HG03521 (cell line): ENCODE results near the gene NRG3.

Source experiments
- ATAC-seq: cut with Tn5 transposase; IDR thresholded peaks from one replicate; pipeline ENCODE4 v1.9.1; 2021; ENCODE audit warnings: mild to moderate bottlenecking, moderate library complexity; ENCODE audit not compliant: unreplicated experiment

The NRG3 gene

DNA sequence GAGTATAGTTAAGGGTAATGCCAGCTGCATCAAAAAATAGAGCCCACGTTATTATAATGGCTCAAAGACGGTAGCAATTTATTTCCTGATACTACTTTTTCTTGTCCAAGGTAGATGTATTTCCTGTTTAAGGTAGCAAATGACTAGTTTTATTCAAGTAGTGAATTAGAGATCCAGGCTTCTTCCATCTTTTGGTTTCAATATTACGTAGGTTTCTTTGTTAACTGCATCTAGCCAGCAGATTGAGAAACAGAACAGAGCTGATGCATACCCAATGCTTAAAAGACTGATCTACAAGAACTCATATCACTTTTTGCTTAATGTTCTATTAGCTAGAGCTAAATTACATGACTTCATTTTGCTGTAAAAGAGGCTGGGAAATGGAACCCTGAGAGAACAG lies 992.1 kb downstream of the NRG3 start:
- no peak for ATAC-seq

DNA sequence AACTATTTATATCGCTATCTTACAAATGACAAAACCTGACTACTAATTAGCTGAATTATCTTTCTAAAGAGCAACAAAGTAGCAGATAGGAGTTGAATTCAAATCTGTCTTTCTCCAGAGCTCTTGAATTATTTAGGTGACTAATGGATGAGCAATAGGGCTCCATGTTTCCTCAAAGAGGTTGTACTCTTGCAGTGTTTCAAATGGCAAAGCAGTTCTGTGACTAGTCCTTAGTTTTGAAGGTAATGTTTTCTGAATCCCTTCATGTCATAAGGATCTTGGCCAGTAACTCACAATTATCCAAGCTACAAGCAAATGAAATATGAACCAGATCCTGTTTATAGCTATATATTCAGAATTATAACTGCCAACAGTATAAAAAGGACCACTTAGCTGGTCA lies 999.7 kb downstream of the NRG3 start:
- ATAC-seq = no peak

DNA sequence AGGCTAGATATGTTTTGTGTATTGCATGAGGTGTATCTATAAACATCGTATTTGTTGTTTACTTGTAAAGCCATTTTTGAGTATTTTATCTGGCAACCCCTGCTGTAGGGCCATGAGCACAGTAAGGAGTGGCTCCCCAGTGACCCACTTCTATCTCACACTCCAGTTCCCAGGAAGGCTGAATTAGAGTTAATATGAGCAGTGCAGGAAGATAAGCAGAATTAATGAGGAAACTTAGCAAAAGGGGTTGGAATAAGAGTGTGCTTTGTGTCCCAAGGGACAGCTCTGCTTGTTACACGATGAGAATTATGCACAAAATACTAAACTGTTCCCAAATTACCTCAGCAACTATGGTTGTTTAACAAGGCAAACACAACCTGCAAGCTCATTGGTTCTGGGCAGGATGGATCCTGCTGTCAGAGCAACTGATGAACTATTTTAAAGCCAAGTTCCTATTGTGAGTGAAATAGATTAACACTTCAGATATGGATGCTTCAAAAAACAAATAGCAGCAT lies 1005.8 kb downstream of the NRG3 start:
- no peak for ATAC-seq

DNA sequence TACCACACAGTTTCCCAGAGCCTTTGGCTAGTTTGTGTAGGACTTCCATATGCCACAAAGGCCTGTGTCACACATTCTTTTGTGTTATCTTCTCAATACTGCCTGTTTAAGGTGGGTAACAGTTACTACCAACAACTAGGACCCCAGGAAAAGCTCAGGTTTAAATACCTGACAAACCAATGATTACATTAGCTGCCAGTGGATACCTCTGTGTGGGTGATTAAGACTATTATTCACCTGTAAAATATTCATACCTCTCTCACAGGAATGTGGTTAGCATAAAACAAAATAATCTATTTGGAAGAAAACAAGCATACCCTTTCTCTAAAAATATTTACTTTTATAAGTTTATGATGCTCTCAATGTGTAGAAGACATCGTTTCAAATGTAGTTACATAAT lies 1007.7 kb downstream of the NRG3 start:
- ATAC-seq = no peak

DNA sequence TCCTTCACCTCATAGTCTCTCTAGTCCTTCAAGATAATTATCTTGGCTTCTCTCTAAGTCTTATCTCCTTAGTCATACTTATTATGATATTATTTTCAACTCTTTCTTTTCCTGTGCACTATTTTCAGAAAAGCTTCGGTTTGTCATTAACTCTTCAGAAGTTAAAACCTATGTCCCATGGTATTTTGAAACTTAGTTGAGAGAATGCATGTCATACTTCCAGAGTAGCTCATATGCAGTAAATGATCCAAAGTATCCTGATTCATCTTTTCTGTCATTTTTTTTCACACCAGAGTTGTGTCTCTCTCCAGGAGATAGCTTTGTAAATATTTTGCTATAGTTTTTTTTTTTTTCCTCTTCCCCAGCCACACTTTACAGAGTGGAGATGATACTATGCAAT lies 1008.6 kb downstream of the NRG3 start:
- no peak for ATAC-seq

DNA sequence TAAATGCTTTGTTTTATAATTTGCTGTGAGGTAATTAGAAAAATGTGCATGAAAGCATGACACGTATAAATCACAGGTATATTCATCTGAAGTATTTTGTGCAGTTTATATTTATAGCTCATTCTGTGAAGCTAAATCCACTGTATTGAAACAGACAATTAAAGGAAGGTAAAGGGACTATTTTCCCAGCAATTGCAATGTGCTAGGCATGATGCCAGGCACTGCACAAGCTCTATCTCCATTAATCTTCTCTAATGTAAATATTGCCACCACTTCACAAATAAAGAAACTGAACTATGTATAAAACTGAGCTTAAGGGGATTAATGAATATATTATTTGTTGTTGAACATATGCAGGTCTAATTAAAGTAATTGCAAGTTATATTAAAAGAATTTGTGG lies 1012.5 kb downstream of the NRG3 start:
- ATAC-seq = no peak

DNA sequence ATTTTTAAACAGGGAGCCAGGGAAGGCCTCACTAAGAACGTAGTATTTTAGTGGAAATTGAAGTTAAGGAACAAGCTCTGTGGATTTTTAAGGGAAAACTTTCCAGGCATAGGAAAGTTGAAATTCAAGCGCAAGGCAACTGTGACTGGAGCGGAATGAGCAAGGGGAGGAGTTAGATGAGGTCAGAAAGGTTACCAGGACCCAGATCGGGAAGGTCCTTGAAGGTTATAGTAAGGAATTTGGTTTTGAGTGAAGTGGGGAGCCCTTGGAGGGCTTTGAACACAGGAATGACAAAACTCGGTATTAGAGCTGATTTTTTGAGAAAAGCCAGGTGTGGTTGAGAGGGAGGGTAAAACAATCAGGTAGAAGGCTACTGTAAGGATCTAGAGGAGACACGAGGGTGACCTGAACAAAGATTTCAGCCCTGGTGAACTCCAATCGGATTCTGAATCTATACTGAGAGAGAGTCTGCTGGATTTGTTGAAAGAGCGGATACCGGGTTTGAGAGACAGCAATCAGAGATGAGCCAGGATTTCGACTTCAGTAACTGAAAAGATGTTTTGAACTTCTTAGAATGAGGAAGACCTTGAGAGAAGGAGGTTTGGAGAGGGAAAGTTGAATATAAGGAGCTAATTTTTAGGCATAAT lies 1013.9 kb downstream of the NRG3 start:
- ATAC-seq = no peak

DNA sequence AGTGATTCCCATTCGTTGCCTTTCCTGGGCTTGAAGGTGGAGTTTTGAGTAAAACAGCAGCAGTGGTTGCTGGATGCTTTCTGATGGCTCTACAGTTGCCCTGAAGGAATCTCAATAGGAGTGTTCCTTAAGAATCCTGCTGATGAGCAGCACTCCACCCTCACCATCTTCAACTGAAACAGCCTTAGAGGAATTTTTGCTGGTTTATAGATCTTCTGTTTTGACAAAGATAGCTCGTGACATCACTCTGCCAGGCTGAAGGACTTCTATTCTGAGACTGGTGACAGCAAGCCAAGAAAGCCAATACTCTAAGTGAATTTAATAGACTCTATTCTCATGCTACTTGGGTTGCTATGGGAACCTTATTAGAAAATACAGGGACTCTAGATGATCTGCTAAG lies 1014.7 kb downstream of the NRG3 start:
- no peak for ATAC-seq

DNA sequence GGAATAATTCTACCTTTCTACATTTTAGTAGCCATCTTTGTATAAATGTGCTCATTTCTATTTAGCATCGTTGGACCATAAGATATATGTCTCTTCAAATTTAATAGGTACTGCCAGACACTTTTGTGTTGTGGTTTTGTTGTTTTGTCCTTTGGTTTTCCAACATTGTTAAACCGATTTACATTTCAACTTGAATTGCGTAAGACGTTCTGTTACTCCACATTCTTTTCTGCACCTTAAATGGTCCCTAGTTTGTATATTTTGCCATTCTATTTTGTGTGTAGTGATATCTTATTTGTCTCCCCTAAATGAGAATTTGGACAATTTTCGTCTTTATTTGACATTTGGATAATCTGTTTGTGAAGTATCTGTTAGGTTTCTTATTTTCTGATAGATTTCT lies 1015.6 kb downstream of the NRG3 start:
- ATAC-seq = no peak

DNA sequence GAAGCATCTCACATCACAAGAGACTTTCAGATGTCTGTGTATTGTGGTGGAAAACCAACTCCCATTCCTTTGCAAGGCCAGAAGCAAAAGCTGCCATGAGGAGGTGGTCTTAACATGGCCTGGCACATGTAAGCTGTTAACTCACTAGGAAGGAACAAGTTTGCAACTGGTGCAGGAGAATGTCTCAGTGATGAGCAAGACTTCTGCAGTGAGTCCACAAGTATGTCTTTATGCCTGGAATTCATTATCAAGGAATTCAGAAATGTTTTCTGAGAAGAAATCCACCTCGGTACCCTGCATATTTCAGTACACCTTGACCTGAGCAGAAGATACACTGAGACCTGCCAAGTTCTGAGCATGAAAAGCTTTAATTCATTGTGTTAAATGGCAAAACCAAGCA lies 1033.1 kb downstream of the NRG3 start:
- ATAC-seq = no peak

DNA sequence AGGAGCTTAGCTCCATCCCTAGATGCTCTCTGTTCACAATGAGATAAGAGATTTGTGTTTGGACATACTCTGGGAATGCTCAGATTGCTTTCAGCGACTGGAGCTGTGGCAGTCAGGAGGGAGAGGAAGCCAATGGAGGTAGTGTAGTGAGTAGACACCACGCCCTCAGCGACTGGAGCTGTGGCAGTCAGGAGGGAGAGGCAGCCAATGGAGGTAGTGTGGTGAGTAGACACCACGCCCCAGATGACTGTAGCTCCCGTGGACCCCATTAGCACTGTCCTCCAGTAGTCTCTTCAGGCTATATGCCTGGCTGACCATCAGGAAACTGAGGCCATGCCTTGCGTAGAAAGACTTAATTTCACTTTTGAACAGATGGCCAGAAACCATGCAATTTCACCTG lies 1033.8 kb downstream of the NRG3 start:
- no peak for ATAC-seq

DNA sequence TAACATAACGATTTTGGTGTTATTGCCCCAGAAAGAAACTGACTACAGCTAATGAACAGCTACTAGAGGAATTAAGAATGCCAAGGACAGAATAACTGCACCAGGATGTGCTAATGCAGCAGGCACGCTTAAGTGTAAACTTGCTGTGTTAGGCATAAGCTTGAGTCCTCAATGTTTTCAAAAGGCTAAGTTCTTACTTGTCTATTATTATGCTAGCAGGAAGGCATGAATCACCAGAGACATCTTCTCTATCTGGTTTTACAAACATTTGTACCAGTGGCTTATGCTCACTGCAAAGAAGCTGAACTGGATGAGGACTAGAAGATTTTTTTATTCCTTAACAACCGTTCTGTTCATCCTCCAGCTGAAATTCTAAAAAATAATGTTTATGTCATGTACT lies 1035.3 kb downstream of the NRG3 start:
- ATAC-seq = no peak

DNA sequence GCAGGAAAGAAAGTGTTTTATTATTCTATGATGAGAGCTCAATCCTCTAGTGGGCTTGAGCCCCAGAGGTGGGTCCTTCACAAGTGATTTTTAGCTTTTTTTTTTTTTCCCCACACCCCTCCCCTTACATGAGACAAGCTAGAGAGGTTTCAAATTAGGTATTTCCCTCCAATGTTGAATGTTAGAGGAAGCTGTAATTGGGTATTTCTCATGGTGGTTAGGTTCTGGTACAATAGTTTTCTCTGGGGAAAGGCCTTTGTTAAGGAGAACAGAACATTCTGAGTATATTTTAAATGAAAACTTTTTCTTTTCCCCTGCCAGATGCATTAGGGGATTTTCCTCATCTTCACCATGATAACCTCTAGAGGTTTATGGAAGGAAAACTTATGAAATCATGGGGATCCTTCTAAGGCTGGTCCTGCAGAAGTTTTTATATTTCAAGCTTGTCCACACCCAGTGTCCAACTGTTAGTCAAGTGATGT lies 1039.7 kb downstream of the NRG3 start:
- no peak for ATAC-seq

DNA sequence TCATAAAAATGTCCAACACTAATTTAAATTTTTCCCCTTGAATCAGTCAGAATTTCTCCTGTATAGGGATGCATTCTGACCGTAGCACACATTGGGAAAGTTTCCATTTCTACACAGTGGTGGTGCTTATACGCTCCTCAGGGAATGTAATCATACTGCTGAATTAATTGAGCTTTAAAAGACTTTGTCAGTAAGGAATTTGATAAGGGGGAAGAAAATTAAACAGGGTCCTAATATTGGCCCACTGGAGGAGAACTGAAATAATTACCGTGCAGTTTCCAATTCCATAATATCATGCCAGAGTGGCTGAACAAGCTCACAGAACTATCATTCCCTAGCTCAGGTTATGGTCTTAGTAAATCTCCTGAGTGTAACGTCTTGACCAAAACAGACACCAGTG lies 1041.9 kb downstream of the NRG3 start:
- ATAC-seq = no peak

DNA sequence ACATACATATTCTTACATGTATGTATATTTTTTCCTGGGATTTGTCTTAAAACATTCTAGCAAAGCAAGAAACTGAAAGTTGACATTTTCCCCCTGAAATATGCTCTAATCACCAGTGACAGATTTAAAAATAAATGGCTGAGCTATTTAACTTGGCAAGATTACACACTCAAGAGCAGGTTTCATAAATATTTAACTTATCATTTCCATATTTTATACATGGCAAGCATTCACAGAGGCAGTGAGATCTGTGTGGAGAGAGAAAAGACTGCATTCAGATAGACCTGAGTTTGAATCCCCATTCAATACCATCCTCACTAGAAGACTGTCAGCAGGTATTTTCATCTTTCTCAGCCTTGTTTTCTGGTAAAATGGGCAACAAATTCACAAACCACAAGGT lies 1043.0 kb downstream of the NRG3 start:
- no peak for ATAC-seq

DNA sequence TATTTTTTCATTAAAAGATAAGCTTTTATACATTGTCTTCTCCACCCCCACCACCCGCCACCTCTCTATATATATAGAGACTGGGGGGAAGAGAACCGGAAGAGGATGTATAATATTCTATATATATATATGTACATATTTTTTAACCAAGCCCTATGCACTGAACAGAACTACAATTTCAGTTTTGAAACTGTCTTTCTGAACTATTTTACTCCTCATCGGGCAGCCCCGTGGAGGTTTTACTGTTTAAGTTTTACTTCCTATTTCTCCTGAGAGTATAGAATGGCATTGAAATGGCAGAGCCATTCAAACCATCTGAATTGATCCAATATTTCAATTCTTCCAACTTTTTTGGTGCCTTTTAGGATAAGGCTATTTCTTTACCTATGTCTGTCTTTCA lies 1047.1 kb downstream of the NRG3 start:
- no peak for ATAC-seq

DNA sequence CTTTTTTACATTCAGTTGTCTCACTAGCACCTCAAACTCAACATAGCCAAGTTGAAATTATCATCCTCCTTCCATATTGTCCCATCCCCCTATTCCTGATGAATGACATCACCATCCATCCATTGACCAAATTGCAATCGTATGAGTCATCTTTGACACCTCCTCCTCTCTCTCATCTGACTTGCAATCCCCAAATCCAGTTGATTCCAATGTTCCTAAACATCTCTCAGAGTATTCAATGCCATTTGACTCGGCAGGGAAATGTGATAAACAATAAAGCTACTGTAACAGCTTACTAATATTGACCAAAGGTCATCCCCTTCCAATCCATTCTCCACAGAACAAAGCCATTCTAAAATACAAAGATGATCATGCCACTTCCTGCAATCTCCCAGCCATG lies 1047.8 kb downstream of the NRG3 start:
- ATAC-seq = no peak

DNA sequence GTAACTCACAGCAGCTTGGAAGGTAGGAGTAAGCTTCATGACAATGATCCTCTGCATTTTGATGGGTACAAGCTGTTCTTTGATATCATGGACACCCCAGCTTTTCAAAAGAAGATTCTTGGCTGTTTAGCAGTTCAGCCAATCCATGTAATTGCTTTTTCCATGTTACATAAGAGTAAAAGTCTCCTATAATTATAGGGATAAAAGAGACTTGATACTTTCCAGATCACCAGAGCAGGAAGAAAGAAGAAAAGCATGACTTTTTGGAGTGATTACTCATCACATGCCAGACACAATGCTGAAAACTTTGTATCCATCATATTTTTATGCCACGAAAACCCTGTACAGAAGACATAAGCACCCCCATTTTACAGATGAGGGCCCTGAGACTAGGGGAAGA lies 1049.7 kb downstream of the NRG3 start:
- no peak for ATAC-seq

DNA sequence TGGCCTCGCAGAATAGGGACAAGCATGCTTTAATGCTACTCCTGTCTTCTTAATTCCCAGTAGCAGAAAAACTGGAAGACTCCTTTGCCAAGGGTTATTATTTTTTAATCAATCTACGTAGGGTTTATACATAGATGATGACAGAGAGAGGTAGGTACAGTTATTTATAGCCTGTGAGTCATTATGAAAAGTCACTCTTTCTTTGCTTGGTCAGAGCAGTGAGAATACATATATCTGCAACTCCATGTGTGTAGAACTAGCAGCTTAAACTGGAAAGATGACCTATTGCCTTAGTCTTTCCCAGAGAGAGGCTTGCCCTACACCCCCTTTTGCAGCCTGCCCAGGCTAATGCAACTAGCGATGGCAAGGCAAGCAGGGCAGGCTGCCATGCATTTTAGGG lies 1050.6 kb downstream of the NRG3 start:
- no peak for ATAC-seq

DNA sequence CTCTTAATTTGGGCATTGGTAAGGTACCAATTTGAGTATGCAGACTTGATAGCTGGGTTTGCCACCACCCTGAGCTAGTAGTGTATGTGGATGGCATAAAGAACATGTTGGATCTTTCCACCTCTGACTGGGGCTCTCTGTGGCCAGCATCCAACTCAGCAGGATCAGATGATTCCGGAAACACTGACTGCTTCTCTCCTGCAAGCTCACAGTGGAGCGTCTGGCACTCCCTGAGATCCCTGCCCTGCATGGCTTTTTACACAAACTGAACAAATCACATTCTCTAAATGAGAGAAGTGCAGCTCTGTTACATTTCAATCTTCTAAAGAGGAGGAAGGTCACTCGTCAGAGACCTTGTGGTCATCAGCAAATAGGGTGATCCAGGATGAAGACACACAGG lies 1057.5 kb downstream of the NRG3 start:
- ATAC-seq = no peak

DNA sequence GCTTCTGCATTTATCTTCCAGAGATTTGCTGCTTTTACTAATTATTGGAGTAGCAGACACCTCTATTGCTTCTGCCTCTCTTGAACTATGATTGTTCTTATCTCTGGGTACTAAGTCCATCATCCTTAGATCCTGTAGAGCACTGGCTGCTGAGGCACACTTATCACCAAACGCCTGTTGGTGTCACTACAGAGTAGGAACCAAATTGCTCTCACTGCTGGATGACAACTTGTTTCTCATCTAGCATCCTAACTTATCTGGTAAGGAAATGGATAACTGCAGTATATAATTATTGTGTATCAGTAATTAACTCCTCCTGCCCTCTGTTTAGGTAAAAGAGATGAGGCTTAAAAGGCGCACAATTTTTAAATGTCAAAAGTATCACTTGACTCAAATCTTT lies 1059.4 kb downstream of the NRG3 start:
- no peak for ATAC-seq

DNA sequence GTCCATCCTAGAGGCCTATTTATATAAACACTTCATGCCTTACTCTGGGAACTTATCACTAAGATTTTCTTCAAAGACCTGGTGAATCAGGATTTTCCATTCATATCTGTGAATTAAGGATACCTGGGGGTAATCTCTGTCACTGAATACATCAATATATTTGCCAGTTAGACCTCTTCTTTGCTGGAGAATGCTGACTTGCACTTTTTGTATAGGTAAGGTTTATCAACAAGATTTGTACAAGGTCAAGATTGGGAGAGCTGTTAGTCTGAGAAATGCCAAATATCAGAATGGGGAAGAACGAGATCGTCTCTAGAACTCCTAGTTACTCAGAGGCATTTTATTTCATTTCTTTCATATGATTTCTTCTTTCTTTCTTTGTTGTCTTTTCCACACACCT lies 1060.0 kb downstream of the NRG3 start:
- no peak for ATAC-seq

DNA sequence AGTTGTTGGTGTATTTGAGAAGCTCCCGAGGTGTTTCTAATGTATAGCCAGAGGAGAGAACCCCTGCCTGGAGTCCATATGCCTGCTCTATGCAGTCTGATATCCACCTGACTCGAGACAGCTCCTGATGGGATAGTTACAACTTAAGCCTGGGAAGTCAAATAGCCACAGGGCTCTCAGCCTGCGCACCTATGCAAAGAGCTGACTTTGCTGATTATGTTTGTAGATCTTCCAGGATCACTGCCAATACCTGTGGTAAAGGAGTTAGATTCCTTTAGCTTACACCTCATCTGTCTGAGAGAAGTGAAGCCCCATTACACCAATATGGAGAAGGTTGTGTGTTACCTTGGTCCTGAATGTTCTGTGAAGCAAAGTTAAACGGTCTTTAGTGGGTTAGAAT lies 1063.3 kb downstream of the NRG3 start:
- no peak for ATAC-seq
